Stimulated activated CD8-positive, alpha-beta memory T cell treated with anti-CD3 and anti-CD28 coated beads, Interleukin-7, amount 100 ng/mL, for 48 hours (primary cell): ENCODE measurements around the gene DDAH1.
"Not testable (repeated sequence)": the region's sequence is repeated elsewhere in the genome, so short reads cannot be mapped to it uniquely, and the experiment has no call there.

ENCODE experiments used
- DNase-seq, 2 donors: peaks; one replicate each; pipeline ENCODE4 v3.0.0-alpha.2; 2020; ENCODE audit warnings: low read depth in 1 of 2; ENCODE audit errors: extremely low read depth in 1 of 2

DDAH1 gene

GRCh38 chr1:85465099-85465785 lies at the start of gene DDAH1:
Gene DDAH1 (minus strand): TSS chr1:85465159. CDS start chr1:85465045, 114 bp downstream.
- DNase-seq: no peak

GRCh38 chr1:85513998-85514397 lies 49.0 kb upstream of the DDAH1 start:
- not testable (repeated sequence) for DNase-seq

- no peak for DNase-seq
Observed at GRCh38 chr1:85504417-85504816, 39.5 kb upstream of the DDAH1 start.

- DNase-seq: no peak
Observed at GRCh38 chr1:85502625-85503083, 37.7 kb upstream of the DDAH1 start.

- no peak for DNase-seq
Observed at GRCh38 chr1:85502171-85502570, 37.2 kb upstream of the DDAH1 start.

- no peak for DNase-seq
Observed at GRCh38 chr1:85501355-85501898, 36.5 kb upstream of the DDAH1 start.

GRCh38 chr1:85496941-85497582 lies 32.1 kb upstream of the DDAH1 start:
- no peak for DNase-seq

GRCh38 chr1:85495556-85495955 lies 30.6 kb upstream of the DDAH1 start:
- no peak for DNase-seq

- DNase-seq: no peak
Observed at GRCh38 chr1:85494904-85495266, 29.9 kb upstream of the DDAH1 start.

- DNase-seq: no peak
Observed at GRCh38 chr1:85494074-85494903, 29.3 kb upstream of the DDAH1 start.

GRCh38 chr1:85490270-85490985 lies 25.5 kb upstream of the DDAH1 start:
- no peak for DNase-seq

GRCh38 chr1:85488126-85488525 lies 23.2 kb upstream of the DDAH1 start:
- DNase-seq: no peak

- no peak for DNase-seq
Observed at GRCh38 chr1:85485516-85485915, 20.6 kb upstream of the DDAH1 start.

GRCh38 chr1:85484716-85485115 lies 19.8 kb upstream of the DDAH1 start:
- DNase-seq: no peak

GRCh38 chr1:85484264-85484663 lies 19.3 kb upstream of the DDAH1 start:
- DNase-seq: no peak

GRCh38 chr1:85481688-85482087 lies 16.7 kb upstream of the DDAH1 start:
- DNase-seq: no peak

GRCh38 chr1:85480566-85480965 lies 15.6 kb upstream of the DDAH1 start:
- DNase-seq: no peak

- no peak for DNase-seq
Observed at GRCh38 chr1:85479491-85479890, 14.5 kb upstream of the DDAH1 start.

- DNase-seq: no peak
Observed at GRCh38 chr1:85478366-85478765, 13.4 kb upstream of the DDAH1 start.

- no peak for DNase-seq
Observed at GRCh38 chr1:85475055-85475454, 10.1 kb upstream of the DDAH1 start.

- DNase-seq: no peak
Observed at GRCh38 chr1:85473390-85473789, 8.4 kb upstream of the DDAH1 start.
